ENCODE results near the gene ANKRD30A. TPM values are rescaled to one million over a fixed set of nuclear protein-coding genes. Genes with fewer than 3 reads are reported as not detected.
"Not testable (repeated sequence)": the region's sequence is repeated elsewhere in the genome, so short reads cannot be mapped to it uniquely, and the experiment has no call there.

The ANKRD30A gene
- total RNA-seq, 1 experiment from 2014 or later, result not detected

DNA sequence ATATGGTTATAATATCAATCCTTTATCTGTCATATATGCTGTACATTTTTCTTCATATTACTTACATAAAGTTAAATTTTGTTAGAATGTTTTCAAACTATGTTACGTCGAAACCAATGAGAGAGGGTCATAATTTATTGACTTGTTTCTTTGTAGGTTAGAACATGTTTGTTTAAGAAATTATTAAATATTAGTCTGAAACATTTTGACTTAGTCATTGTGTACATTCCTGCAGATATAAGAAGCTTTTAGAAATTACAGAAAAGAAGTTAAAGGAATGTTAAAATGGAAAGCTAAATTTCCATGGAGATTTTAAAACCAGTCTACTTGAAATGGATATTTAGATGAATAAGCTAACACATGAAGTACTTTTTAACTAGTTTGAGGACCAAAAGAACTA is 99.8 kb downstream of the ANKRD30A start:
- DNase-seq, result no peak
- Histone ChIP-seq H3K27me3 (ENCODE audit: control insufficient read depth, insufficient read depth, low read length) (no peaks in the 10 kb centered on the region), H3K4me3 (ENCODE audit: insufficient read depth, low read depth, low read length) (no peak overlapping the region), H3K36me3 (replicated peaks; ENCODE audit: control insufficient read depth, insufficient read depth, low read length) (no peaks in the 10 kb centered on the region)

DNA sequence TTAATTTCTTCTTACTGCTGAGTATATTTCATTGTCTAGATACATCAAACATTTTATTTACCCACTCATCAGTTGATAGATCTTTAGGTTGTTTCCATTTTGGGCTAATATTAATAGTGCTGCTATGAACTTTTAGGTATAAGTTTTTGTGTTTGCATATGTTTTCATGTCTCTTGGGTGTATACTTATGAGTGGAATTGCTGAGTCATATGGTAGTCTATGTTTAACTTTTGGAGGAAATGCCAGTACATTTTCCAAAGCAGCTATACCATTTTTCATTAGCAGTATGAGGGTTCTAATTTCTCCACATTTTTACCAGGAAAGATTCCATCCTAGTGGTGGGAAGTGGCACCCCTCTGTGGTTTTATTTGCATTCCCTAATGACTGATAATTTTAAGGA is 101.1 kb downstream of the ANKRD30A start:
- no peak overlapping the region for H3K4me3 ChIP-seq (ENCODE audit: insufficient read depth, low read depth, low read length)
- DNase-seq, result no peak
- no peaks in the 10 kb centered on the region for H3K36me3 ChIP-seq (replicated peaks; ENCODE audit: control insufficient read depth, insufficient read depth, low read length)
- no peaks in the 10 kb centered on the region for H3K27me3 ChIP-seq (ENCODE audit: control insufficient read depth, insufficient read depth, low read length)

DNA sequence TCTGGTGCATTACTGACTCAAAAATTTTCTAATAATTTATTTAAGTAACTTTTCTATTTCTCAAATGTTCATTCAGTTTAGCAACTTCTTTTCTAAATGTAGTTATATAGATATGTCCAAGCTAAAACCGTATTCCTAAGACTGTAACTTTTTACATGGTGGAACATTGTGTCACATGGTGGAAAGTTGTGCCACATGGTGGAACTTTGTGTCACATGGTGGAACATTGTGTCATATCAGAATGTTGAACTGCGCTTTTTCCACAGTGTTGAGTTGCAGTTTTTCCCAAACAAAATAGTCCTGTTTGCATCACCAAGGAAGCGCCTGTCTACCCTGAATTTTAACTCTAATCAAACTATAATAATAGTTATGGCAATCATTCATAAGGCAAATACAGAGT is 109.3 kb downstream of the ANKRD30A start:
- Histone ChIP-seq H3K27me3 (ENCODE audit: control insufficient read depth, insufficient read depth, low read length) (no peaks in the 10 kb centered on the region), H3K36me3 (replicated peaks; ENCODE audit: control insufficient read depth, insufficient read depth, low read length) (no peaks in the 10 kb centered on the region), H3K4me3 (ENCODE audit: insufficient read depth, low read depth, low read length) (no peak overlapping the region)
- no peak for DNase-seq

DNA sequence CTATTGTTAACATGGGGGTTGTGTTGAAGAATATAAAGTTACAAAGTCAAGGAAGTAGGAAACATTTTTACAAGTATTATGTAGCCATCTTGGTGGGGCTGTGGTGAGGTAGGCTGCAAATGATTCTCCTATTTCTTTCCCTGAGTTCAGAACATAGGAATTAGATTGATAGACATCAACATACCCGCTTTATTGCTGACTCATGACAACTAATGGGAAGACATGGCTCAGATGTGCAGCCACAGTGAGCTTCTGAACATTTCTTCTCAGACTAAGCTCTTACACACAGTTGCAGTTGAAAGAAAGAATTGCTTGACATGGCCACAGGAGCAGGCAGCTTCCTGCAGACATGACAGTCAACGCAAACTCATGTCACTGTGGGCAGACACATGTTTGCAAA is 110.7 kb downstream of the ANKRD30A start:
- Histone ChIP-seq H3K4me3 (ENCODE audit: insufficient read depth, low read depth, low read length) (no peak overlapping the region), H3K27me3 (ENCODE audit: control insufficient read depth, insufficient read depth, low read length) (no peaks in the 10 kb centered on the region), H3K36me3 (replicated peaks; ENCODE audit: control insufficient read depth, insufficient read depth, low read length) (no peaks in the 10 kb centered on the region)
- DNase-seq, result no peak

DNA sequence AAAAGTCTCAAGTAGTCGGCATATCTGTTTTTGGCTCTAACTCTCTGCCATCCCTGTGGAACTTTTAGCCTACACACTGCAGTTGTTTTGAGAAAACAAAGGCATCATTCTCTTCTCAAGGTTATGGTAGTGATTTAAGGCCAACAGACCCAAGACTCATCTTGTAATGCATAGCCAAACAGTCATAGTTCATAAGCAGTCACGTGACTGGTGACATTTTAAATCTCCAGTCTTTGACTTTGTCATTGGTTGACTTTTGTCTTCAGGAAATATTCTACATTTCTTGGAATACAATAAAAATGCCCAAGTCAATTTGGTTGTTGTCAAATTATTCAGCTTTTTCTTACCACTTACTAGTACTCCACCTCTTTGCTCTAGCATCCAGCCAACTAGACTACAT is 114.8 kb downstream of the ANKRD30A start:
- Histone ChIP-seq H3K27me3 (ENCODE audit: control insufficient read depth, insufficient read depth, low read length) (no peaks in the 10 kb centered on the region), H3K36me3 (replicated peaks; ENCODE audit: control insufficient read depth, insufficient read depth, low read length) (no peaks in the 10 kb centered on the region), H3K4me3 (ENCODE audit: insufficient read depth, low read depth, low read length) (no peak overlapping the region)
- DNase-seq, result no peak

DNA sequence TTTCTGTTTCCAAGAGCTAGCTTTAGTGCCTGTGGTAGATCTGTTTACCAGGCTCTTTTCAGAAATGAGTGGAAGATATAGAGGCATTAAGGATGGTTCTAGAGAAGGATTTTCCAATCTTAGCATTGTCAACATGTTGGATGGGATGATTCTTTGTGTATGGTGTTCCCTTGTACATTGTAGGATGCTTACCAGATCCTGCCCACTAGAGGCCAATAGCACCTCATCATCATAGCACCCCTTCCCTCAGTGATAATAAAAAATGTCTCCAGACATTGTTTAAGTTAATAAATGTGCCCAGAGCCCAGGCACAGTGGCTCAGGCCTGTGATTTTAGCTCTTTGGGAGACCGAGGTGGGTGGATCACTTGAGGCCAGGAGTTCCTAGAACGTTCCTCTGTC is 121.2 kb downstream of the ANKRD30A start:
- DNase-seq, result no peak
- Histone ChIP-seq H3K4me3 (ENCODE audit: insufficient read depth, low read depth, low read length) (no peak overlapping the region), H3K36me3 (replicated peaks; ENCODE audit: control insufficient read depth, insufficient read depth, low read length) (no peaks in the 10 kb centered on the region), H3K27me3 (ENCODE audit: control insufficient read depth, insufficient read depth, low read length) (no peaks in the 10 kb centered on the region)

DNA sequence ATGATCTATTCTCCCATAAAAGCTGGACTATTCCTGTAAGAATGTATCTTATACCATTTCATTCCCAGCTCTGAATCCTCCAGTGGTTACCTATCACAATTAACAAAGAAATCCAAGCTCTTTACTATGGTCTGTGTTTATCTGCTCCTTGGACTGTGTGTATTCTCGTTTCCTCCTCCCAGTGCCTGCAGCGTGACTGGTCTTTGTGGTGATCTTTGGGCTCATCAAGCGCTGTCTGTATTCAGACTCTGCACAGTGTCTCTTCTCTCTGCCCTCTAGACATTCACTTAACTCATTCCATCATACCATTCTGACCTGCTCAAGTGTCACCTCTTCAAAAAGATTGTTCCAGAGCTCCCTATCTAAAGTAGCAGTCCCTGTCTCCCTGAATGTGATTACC is 130.4 kb downstream of the ANKRD30A start:
- H3K36me3 ChIP-seq (replicated peaks; ENCODE audit: control insufficient read depth, insufficient read depth, low read length); H3K4me3 ChIP-seq (ENCODE audit: insufficient read depth, low read depth, low read length); H3K27me3 ChIP-seq (ENCODE audit: control insufficient read depth, insufficient read depth, low read length); DNase-seq: not testable (repeated sequence)

DNA sequence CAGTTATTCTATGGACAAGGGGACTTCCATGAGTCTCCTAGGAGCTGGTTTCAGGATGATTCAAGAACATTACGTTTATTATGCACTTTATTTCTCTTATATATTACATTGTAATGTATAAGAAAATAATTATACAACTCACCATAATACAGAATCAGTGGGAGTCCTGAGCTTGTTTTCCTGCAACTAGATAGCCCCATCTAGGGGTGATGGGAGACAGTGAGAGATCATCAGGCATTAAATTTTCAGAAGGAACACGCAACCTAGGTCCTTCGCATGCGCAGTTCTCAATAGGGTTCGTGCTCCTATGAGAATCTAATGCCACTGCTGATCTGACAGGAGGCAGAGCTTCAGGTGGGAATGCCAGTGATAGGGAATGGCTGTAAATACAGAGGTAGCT is 137.9 kb downstream of the ANKRD30A start:
- H3K4me3 ChIP-seq (ENCODE audit: insufficient read depth, low read depth, low read length), result no peak overlapping the region
- no peaks in the 10 kb centered on the region for H3K36me3 ChIP-seq (replicated peaks; ENCODE audit: control insufficient read depth, insufficient read depth, low read length)

DNA sequence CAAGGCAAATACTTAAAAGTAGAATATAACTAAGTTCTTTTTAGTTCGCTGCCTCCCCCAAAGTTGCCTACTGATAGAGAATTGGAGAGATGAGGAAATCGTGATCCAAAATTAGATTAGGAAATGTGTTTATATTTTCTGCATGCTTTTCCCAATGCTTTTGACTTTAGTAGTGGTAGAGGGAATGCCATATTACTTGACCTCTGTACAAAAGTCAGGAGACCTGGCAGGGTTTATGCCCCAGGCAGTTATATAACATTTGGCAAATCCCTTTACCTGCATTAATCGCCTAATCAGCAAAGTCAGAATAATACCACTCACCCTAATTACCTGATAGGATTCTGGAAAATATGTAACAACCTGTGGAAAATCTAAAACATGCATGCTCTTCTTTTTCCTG is 142.9 kb downstream of the ANKRD30A start:
- DNase-seq, result no peak

More for the DNA sequence above, 137.9 kb downstream of the ANKRD30A start:
- H3K27me3 ChIP-seq (ENCODE audit: control insufficient read depth, insufficient read depth, low read length), result no peaks in the 10 kb centered on the region
- DNase-seq, result no peak

DNA sequence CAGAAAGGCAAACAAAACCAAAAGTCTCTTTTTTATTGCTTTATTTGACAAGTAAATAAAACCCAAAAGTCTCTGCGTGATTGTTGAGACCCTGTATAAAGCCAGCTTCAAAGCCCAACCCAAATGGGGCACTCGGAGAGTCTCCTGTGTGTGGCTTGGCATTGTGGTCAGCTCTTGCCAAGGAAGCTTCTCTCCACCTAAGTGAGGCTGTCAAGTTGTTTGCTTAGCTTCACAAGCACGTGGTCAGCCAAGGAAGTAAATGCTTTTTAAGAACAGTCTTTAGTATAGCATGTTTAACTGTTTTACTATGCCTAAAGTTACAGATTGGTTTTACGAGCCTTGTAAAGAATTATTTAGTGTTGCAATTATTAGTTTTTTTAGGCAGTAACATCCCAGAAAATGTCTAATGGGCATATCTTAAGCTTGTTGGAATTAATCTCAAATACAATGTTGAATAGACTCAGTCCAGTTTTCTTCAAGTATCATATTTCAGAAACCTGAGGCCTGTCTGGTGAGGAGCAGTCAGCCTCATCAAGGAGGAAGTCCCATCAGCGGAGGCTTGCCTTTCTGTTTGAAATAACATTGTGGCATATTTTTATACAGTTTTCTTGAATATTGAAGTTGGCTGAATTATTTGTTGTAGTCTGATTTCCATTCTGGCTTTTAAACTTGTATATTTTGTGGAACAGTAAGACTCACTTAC is 144.3 kb downstream of the ANKRD30A start:
- Histone ChIP-seq H3K36me3 (replicated peaks; ENCODE audit: control insufficient read depth, insufficient read depth, low read length) (no peaks in the 10 kb centered on the region), H3K27me3 (ENCODE audit: control insufficient read depth, insufficient read depth, low read length) (no peaks in the 10 kb centered on the region), H3K4me3 (ENCODE audit: insufficient read depth, low read depth, low read length) (no peak overlapping the region)
- DNase-seq, result no peak

More for the DNA sequence above, 142.9 kb downstream of the ANKRD30A start:
- no peaks in the 10 kb centered on the region for H3K27me3 ChIP-seq (ENCODE audit: control insufficient read depth, insufficient read depth, low read length)
- H3K4me3 ChIP-seq (ENCODE audit: insufficient read depth, low read depth, low read length), result no peak overlapping the region
- H3K36me3 ChIP-seq (replicated peaks; ENCODE audit: control insufficient read depth, insufficient read depth, low read length), result no peaks in the 10 kb centered on the region

DNA sequence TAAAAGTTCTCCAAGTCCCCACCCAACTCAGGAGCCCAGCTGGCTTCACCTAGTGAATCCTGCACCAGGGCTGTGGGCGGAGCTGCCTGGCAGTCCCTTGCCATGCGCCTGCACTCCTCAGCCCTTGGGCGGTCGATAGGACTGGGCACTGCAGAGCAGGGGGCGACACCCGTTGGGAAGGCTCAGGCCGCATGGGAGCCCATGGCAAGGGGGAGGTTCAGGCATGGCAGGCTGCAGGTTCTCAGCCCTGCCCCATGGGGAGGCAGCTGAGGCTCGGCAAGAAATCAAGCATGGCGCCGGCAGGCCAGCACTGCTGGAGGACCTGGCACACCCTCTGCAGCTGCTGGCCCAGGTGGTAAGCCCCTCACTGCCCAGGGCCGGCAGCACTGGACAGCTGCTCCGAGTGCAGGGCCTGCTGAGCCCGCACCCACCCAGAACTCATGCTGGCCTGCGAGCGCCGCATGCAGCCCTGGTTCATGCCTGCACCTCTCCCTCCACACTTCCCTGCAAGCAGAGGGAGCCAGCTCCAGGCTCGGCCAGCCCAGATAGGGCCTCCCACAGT is 149.9 kb downstream of the ANKRD30A start:
- Histone ChIP-seq H3K4me3 (ENCODE audit: insufficient read depth, low read depth, low read length) (no peak overlapping the region), H3K36me3 (replicated peaks; ENCODE audit: control insufficient read depth, insufficient read depth, low read length) (no peaks in the 10 kb centered on the region), H3K27me3 (ENCODE audit: control insufficient read depth, insufficient read depth, low read length) (no peaks in the 10 kb centered on the region)
- DNase-seq, result no peak

DNA sequence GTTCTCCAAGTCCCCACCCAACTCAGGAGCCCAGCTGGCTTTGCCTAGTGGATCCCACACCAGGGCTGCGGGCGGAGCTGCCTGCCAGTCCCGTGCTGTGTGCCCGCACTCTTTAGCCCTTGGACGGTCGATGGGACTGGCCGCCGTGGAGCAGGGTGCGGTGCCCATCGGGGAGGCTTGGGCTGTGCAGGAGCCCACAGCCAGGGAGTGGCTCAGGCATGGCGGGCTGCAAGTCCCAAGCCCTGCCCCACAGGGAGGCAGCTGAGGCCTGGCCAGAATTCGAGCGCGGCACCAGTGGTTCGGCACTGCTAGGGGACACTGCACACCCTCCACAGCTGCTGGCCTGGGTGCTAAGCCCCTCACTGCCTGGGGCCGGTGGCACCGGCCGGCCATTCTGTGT is 159.7 kb downstream of the ANKRD30A start:
- no peaks in the 10 kb centered on the region for H3K27me3 ChIP-seq (ENCODE audit: control insufficient read depth, insufficient read depth, low read length)
- no peak overlapping the region for H3K4me3 ChIP-seq (ENCODE audit: insufficient read depth, low read depth, low read length)
- no peaks in the 10 kb centered on the region for H3K36me3 ChIP-seq (replicated peaks; ENCODE audit: control insufficient read depth, insufficient read depth, low read length)
- DNase-seq, result no peak

DNA sequence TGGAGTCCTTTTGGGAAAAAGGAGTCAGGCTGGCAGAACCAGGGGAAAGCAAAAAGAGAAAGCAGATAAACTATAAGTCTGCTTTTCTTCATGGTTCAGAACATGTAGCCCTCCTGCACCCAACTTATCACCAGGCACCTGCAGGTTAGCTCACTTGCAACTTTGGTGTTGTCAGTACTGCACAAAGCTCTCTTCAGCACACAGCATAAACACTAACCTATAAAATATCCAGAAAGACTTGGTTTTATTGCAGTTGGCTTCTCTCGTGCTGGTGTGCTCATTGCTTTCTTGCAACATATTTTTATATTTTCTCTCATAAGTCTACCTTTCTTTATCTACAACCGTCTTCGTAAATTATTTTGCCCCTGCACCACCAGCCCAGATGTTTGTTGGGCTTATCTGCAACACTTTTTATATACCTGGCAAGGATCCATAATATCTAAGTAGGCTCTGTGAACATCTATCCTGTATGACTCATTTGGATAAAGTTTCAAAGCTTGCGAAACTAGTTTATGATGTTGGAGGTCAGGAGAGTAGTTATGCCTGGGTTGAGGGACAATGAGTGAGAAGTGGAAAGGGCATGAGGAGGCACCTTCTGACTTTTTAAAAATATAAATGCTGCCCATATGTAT is 164.6 kb downstream of the ANKRD30A start:
- no peak for DNase-seq
- Histone ChIP-seq H3K36me3 (replicated peaks; ENCODE audit: control insufficient read depth, insufficient read depth, low read length) (no peaks in the 10 kb centered on the region), H3K27me3 (ENCODE audit: control insufficient read depth, insufficient read depth, low read length) (no peaks in the 10 kb centered on the region), H3K4me3 (ENCODE audit: insufficient read depth, low read depth, low read length) (no peak overlapping the region)

DNA sequence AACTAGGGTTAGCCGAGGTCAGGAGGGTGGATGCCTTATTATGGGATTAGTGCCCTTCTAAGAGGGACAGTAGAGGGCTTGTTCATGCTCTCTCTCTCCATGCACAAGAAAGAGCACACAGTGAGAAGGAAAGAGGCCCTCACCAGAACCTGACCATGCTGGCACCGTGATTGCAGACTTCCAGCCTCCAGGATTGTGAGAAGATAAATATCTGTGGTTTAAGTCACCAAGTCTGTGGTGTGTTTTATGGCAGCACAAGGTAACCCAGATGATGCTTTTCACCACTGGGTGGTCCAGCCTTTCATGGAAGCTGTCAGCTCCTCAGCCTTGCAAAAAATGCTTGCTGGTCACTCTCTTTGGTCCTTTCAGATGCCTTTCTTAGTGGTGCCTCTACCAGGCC is 175.9 kb downstream of the ANKRD30A start:
- H3K27me3 ChIP-seq (ENCODE audit: control insufficient read depth, insufficient read depth, low read length), result no peaks in the 10 kb centered on the region
- DNase-seq, result no peak
- no peak overlapping the region for H3K4me3 ChIP-seq (ENCODE audit: insufficient read depth, low read depth, low read length)
- no peaks in the 10 kb centered on the region for H3K36me3 ChIP-seq (replicated peaks; ENCODE audit: control insufficient read depth, insufficient read depth, low read length)

DNA sequence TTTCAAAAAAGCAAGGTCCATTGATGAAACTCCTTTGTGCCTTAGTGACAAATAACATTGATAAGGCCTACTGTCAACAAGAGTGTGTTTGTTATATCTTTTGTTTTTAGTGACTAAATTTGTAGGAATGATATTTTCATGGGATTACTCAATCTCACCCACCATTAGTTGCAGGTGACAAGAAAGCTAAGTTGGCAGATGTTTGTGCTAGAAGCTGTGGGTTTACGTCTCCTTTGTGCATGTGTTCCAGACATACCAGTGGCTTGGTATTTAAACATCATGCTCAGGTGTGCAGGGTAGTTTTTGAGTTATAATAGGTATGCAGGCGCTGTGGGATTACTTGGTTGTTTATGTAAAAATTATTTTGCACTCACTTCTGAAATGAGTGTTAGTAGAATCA is 178.6 kb downstream of the ANKRD30A start:
- H3K36me3 ChIP-seq (replicated peaks; ENCODE audit: control insufficient read depth, insufficient read depth, low read length), result no peaks in the 10 kb centered on the region
- no peak for DNase-seq
- no peak overlapping the region for H3K4me3 ChIP-seq (ENCODE audit: insufficient read depth, low read depth, low read length)
- H3K27me3 ChIP-seq (ENCODE audit: control insufficient read depth, insufficient read depth, low read length), result no peaks in the 10 kb centered on the region

All from H7 (cell line).